Urinary bladder (tissue), 4 donors: ENCODE results near the gene AXDND1. TPM values are rescaled to one million over a fixed set of nuclear protein-coding genes. Genes with fewer than 3 reads are reported as not detected.

Experiments used
- DNase-seq: peaks from one replicate; pipeline ENCODE4 v3.0.0-alpha.2; 2015; ENCODE audit errors: extremely low spot score
- H3K27ac ChIP-seq: one replicate; pipeline ENCODE4 v1.5.1; 2013; ENCODE audit warnings: low read depth, mild to moderate bottlenecking, moderate library complexity
- H3K36me3 ChIP-seq: one replicate; pipeline ENCODE4 v1.6.1; 2013; ENCODE audit warnings: mild to moderate bottlenecking, moderate library complexity; ENCODE audit not compliant: insufficient read depth
- H3K4me1 ChIP-seq: one replicate; pipeline ENCODE4 v1.6.1; 2013; ENCODE audit warnings: mild to moderate bottlenecking, moderate library complexity; ENCODE audit not compliant: insufficient read depth
- H3K4me3 ChIP-seq: one replicate; pipeline ENCODE4 v1.5.1; 2013; ENCODE audit warnings: low read depth, low read length
- WGBS: extraction: QIAGEN DNeasy Blood & Tissue Kit; methylation state at CpG from one replicate; pipeline ENCODE4 v1.1.7; 2013; 5-methylcytosine and 5-hydroxymethylcytosine counted together
- polyA plus RNA-seq: library from polyadenylated mRNA; stranded (reverse); fragments of 200-250 nt; gene quantifications from one replicate; pipeline ENCODE4 v1.2.3, GENCODE V29; 2013
- total RNA-seq: library from RNA; depleted of rRNA; stranded (reverse); fragments of >200 nt; gene quantifications from one replicate; pipeline ENCODE4 v1.2.3, GENCODE V29; 2014
- donor health status: healthy with polysubstance abuse.
- donor health status: healthy.

The AXDND1 gene
- total and polyA plus RNA-seq, 2 donors: 0.20 to 1.7 TPM

- H3K4me1 ChIP-seq: no peaks in the 10 kb centered on the region
- no peak for DNase-seq
- H3K27ac ChIP-seq: no peak overlapping the region
- no peaks in the 10 kb centered on the region for H3K36me3 ChIP-seq
- H3K4me3 ChIP-seq: no peak overlapping the region
- WGBS: 58% methylated on average over 2 of the region's 2 CpGs
Observed at GRCh38 chr1:179541774-179542173, 176.0 kb downstream of the AXDND1 start.

- DNase-seq: no peak
- no peaks in the 10 kb centered on the region for H3K4me1 ChIP-seq
- H3K27ac ChIP-seq: no peak overlapping the region
- WGBS: 22% methylated on average over 3 of the region's 3 CpGs
- no peak overlapping the region for H3K4me3 ChIP-seq
- no peaks in the 10 kb centered on the region for H3K36me3 ChIP-seq
Observed at GRCh38 chr1:179545321-179545720, 179.6 kb downstream of the AXDND1 start.

GRCh38 chr1:179547021-179547535 is 181.3 kb downstream of the AXDND1 start:
- H3K36me3 ChIP-seq: no peaks in the 10 kb centered on the region
- H3K4me1 ChIP-seq: no peaks in the 10 kb centered on the region
- H3K4me3 ChIP-seq: no peak overlapping the region
- DNase-seq: no peak
- 68% methylated on average over 2 of the region's 2 CpGs for WGBS
- H3K27ac ChIP-seq: no peak overlapping the region

- H3K27ac ChIP-seq: no peak overlapping the region
- H3K4me3 ChIP-seq: no peak overlapping the region
- no peaks in the 10 kb centered on the region for H3K4me1 ChIP-seq
- 60% methylated on average over 3 of the region's 3 CpGs for WGBS
- no peak for DNase-seq
- H3K36me3 ChIP-seq: no peaks in the 10 kb centered on the region
Observed at GRCh38 chr1:179548666-179549367, 183.0 kb downstream of the AXDND1 start.

- Histone ChIP-seq H3K27ac (no peak overlapping the region), H3K4me1 (no peaks in the 10 kb centered on the region), H3K4me3 (no peak overlapping the region), H3K36me3 (no peaks in the 10 kb centered on the region)
- WGBS: 79% methylated on average over 2 of the region's 2 CpGs
- no peak for DNase-seq
Observed at GRCh38 chr1:179549368-179549700, 183.6 kb downstream of the AXDND1 start.

GRCh38 chr1:179550746-179551682 is 185.2 kb downstream of the AXDND1 start:
- 59% methylated on average over 9 of the region's 9 CpGs for WGBS
- H3K4me1 ChIP-seq: no peaks in the 10 kb centered on the region
- no peak overlapping the region for H3K4me3 ChIP-seq
- no peaks in the 10 kb centered on the region for H3K36me3 ChIP-seq
- no peak for DNase-seq
- H3K27ac ChIP-seq: no peak overlapping the region

GRCh38 chr1:179554427-179554826 is 188.7 kb downstream of the AXDND1 start:
- Histone ChIP-seq H3K27ac (no peak overlapping the region), H3K4me3 (no peak overlapping the region), H3K36me3 (no peaks in the 10 kb centered on the region), H3K4me1 (no peaks in the 10 kb centered on the region)
- no peak for DNase-seq

GRCh38 chr1:179558078-179558477 is 192.3 kb downstream of the AXDND1 start:
- H3K36me3 ChIP-seq: no peaks in the 10 kb centered on the region

GRCh38 chr1:179575497-179576314 is 209.9 kb downstream of the AXDND1 start, which contains the start of gene NPHS2:
Gene NPHS2, minus strand, starts transcription at chr1:179575948. Its CDS starts 84 bp downstream, at chr1:179575864.
- Histone ChIP-seq H3K4me3 (peak within 1 kb of the TSS; percentile 3), H3K36me3 (no peaks in the 10 kb centered on the region), H3K27ac (no peak within 1 kb of the TSS), H3K4me1 (no peaks in the 10 kb centered on the region)
- no peak for DNase-seq
- WGBS: 3% methylated on average over 77 of the region's 77 CpGs

More at GRCh38 chr1:179558078-179558477, 192.3 kb downstream of the AXDND1 start:
- Histone ChIP-seq H3K27ac (no peak overlapping the region), H3K4me1 (no peaks in the 10 kb centered on the region), H3K4me3 (no peak overlapping the region)
- no peak for DNase-seq
- WGBS: 89% methylated on average over 1 of the region's 1 CpG

GRCh38 chr1:179576509-179576908 is 210.7 kb downstream of the AXDND1 start:
- no peak for DNase-seq
- H3K4me3 ChIP-seq: no peak overlapping the region
- H3K4me1 ChIP-seq: no peaks in the 10 kb centered on the region
- H3K36me3 ChIP-seq: no peaks in the 10 kb centered on the region
- no peak overlapping the region for H3K27ac ChIP-seq
- 17% methylated on average over 5 of the region's 5 CpGs for WGBS

- H3K4me3 ChIP-seq: no peak overlapping the region
- H3K4me1 ChIP-seq: peaks cover 3% of the 10 kb centered on the region
- no peak overlapping the region for H3K27ac ChIP-seq
- no peaks in the 10 kb centered on the region for H3K36me3 ChIP-seq
- no peak for DNase-seq
- 81% methylated on average over 5 of the region's 5 CpGs for WGBS
Observed at GRCh38 chr1:179583771-179584320, 218.1 kb downstream of the AXDND1 start.

- Histone ChIP-seq H3K27ac (no peak overlapping the region), H3K4me1 (peaks cover 3% of the 10 kb centered on the region), H3K4me3 (peak overlapping the region; percentile 19), H3K36me3 (no peaks in the 10 kb centered on the region)
- 4% methylated on average over 60 of the region's 60 CpGs for WGBS
- DNase-seq: peak; percentile 18
Observed at GRCh38 chr1:179586107-179586823, 220.5 kb downstream of the AXDND1 start.
